ENCODE results near the gene TTC7B. TPM values are rescaled to one million over a fixed set of nuclear protein-coding genes. Genes with fewer than 3 reads are reported as not detected.

Gene TTC7B
- total RNA-seq, 4 donors from 2014 or later = 31.0 to 49.7 (median 45.1) TPM

DNA sequence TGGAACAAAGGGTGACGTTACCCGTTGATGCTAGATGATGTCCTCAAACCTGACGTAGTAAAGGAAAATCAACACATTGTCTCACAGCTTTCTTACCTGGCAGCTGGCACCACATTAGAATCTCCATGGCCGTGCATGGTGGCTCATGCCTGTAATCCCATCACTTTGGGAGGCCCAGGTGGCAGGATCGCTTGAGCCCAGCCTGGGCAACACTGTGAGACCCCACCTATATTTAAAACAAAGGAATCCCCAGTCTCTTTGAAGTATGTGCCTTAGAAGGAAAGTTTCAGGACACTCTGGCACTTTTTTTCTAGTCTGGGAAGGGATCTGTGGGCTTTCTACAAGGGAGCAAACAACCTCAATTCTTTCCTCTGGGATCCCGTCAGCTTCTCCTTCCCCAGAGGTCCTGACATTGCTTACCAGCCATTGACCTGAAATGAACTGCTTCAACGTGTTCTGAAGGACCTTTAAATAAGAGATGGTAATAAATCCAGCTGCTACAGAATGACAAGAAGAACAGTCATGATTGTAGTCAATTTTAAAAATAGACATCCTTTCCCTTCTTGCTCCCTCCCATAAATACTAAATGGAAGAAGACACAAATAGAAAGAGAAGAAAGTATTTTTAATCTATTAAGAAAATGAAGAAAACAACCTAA lies 33.7 kb upstream of the TTC7B start:
- TF ChIP-seq, protein P1, sequence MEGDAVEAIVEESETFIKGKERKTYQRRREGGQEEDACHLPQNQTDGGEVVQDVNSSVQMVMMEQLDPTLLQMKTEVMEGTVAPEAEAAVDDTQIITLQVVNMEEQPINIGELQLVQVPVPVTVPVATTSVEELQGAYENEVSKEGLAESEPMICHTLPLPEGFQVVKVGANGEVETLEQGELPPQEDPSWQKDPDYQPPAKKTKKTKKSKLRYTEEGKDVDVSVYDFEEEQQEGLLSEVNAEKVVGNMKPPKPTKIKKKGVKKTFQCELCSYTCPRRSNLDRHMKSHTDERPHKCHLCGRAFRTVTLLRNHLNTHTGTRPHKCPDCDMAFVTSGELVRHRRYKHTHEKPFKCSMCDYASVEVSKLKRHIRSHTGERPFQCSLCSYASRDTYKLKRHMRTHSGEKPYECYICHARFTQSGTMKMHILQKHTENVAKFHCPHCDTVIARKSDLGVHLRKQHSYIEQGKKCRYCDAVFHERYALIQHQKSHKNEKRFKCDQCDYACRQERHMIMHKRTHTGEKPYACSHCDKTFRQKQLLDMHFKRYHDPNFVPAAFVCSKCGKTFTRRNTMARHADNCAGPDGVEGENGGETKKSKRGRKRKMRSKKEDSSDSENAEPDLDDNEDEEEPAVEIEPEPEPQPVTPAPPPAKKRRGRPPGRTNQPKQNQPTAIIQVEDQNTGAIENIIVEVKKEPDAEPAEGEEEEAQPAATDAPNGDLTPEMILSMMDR (IDR thresholded peaks at IDR 0.05; ENCODE audit: low read depth) = no peak

DNA sequence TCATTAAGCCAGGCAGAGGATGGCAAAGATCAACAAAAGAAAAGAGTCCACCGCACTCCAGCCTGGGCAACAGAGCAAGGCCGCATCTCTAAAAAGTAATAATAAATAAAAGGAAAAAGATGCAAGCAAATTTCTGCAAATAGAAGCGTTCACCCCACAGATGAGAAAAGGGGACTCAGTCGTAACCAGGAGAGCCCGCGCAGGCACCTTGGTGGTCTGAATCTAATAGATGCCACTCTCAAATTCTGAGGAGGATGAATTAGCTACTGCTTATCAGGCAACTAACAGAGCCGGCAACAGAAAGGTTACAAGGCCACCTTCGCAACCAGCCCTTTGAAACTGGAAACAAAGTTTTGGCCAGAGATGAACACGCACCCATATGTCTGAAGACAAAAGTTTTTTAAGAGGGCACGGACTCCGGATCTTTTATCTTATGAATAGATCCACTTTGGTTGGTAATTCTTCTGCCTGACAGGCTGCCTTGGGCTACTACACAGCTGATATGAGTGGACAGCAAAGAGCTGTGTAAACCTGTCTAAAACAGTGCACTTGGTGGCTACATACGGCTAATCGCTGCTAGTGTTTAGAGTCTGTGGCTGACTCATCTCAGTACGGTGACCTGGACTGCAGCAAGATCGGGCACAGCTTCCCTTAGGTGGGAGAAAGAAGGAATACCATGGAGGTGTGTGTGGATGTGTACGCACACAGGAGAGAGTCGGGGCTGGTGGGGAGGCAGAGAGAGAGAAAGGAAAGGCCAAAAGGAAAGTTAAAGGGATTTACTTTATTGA lies 32.9 kb upstream of the TTC7B start:
- TF ChIP-seq, protein P1 (IDR thresholded peaks at IDR 0.05; ENCODE audit: low read depth) = no peak

DNA sequence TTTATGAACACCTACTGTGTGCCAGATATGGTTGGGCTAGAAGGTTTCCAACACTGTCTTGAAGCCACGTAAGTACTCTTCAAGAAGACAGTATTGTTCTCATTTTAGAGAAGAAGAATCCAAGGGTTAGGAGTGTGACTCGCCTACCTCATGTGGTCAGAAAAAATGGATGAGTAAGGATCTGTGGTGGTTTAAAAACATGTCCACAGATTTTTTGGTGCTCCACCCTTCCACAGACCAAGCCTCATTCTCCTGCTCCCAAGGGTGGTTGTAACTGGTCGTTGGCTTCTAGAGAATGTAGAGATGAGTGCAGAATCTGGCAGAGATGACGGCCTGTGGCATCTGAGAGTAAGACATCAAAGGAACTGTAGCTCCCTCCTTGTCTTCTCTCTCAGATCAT lies 30.3 kb upstream of the TTC7B start:
- TF ChIP-seq, protein P1 (IDR thresholded peaks at IDR 0.05; ENCODE audit: low read depth) = no peak

DNA sequence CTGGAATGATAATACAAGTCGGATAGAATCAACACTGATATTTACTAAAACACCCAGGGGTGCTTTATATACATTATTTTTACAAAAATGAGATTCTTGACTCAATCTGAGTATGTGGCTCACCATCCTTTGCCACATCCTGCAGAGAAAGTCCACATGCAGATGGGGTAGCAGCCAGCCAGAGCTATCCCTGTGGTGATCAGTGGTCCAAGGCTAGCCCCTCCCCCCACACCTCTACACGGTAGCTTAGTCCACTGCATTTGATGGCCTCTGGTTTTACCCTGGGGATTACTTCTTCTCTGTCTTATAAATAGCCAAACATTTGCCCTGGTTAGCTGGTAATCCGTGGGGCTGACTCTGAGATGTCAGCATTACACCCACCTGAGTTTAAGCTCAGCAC lies 28.1 kb upstream of the TTC7B start:
- TF ChIP-seq, protein P1 (IDR thresholded peaks at IDR 0.05; ENCODE audit: low read depth) = no peak

DNA sequence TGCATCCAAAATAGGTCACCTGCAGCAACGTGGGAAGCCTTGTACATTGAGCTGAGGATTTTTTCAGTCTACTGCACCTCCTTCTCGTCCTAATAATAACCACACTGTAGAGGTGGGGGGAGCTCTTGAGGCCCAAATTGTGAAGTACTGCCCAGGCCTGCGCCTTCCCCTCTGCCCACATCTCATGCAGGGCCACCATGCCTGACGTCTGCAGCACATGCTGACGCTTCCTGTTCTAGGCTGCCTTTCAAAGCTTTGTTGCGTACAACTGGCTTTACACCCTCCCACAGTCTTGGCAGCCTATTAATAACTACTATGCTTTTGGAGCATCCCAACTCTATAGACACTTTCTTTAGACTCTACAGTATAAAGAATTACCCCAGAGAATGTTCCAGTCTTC lies 26.5 kb upstream of the TTC7B start:
- TF ChIP-seq, protein P1 (IDR thresholded peaks at IDR 0.05; ENCODE audit: low read depth) = no peak

DNA sequence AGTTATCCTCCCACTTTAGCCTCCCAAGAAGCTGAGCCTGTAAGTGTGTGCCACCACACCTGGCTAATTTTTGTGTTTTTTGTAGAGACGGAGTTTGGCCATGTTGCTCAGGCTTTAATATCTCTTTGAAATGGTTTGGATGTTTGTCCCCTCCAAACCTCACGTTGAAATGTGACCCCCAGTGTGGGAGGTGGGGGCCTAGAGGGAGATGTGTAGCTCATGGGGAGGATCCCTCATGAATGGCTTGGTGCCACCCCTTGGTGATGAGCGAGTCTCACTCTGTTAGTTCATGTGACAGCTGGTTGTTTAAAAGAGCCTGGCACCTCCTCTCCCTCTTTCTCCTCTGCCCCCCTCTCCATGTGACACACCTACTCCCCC lies 23.6 kb upstream of the TTC7B start:
- TF ChIP-seq, protein P1 (IDR thresholded peaks at IDR 0.05; ENCODE audit: low read depth) = no peak

DNA sequence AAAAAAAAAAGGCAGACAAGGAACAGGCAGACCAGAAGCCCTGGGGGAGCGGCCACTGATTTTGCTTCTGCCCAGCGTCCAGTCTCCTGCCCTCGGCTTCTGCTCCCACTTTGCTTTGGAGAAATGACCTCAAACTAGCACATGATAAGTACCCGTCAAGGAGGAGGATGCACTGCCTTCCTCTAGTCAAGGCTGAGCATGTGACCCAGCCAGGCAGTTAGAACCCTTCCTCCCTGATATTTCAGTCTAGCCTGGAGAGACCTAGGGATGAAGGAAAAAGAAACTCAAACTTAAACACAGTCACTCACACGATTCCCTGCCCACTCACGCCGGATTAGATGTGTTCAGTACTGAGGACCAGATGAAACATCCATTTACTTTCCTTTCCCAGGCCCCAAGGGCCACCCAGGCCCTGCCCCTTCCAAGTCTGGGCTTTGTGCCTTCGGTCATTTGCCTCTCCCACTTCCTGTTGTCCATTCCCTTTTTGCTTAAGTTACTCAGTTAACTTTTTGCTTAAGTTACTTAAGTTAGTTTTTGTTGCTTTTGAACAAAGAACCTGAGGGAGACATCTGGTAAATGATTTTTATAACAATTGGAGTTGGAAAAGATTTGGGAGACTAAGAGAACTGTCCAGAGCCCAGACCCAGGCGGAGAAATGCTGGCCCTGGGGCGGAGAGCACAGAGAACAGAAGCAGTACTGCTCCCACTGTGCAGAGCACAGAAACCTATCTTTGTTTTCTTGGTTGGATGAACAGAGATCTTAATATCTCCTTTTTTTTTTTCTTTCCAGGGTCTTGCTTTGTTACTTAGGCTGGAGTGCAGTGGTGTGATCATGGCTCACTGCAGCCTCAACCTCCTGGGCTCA lies 23.0 kb upstream of the TTC7B start:
- TF ChIP-seq, protein P1 (IDR thresholded peaks at IDR 0.05; ENCODE audit: low read depth) = no peak

All from subcutaneous adipose tissue (tissue), 4 donors.